GM21515 (cell line): ENCODE results near the gene ABCA2.

Source experiments
- ATAC-seq: cut with Tn5 transposase; IDR thresholded peaks from one replicate; pipeline ENCODE4 v1.9.1; 2021; ENCODE audit not compliant: unreplicated experiment

Gene ABCA2

DNA sequence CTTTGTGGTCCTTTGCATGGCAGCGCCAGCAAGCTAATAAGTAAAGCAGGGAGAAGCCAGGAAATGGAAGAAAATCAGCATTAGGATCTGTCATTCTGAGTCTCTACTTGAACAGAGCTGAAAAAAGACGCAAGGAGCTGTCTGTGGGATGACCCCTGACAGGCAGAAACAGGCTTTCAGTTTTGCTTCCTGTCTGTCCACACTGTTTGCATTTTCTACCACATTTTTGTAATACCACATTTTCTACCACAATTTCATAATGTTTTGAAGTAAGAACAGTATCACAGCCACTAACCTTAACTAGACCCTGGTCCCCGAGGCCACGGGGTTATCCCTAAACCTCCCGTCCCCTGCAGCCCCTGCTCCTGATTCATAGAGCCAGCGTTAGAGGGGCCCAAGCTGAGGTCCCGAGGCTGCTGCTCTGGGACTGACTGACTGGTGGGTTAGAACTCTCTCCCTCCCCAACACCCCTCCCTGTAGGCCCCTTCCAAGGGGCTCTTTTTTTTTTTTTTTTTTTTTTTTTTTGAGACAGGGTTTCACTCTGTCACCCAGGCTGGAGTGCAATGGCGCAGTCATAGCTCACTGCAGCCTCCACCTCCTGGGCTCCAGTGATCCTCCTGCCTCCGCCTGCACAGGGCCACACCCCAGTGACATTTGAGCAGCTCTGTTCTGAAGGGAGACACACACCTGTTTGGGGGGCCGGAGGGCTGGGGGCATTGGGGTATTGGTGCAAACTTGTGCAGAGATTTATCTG, 27.7 kb downstream of the ABCA2 start:
- peak; percentile 69 for ATAC-seq

DNA sequence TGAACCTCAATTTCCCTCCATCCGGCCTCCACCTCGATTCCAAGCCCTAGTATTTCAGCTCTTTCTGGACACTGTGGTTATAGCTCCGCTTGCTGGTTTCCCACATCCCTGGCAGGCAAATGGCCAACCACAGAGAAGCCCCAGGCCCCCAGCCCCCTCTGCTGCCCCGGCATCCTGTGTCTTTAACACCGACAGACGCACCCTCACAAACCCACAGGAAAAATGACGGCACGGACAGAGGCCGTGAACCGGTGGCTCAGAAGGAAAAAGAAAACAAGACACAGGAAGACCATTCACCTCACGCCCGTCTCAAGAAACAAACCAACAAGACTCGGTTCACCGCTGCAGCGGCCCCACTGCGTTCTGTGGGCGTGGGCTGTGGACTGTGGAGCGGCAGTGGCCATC, 30.2 kb downstream of the ABCA2 start:
- ATAC-seq: no peak

GRCh38 chr9:136997371-136997770, 30.7 kb downstream of the ABCA2 start:
- ATAC-seq: no peak

DNA sequence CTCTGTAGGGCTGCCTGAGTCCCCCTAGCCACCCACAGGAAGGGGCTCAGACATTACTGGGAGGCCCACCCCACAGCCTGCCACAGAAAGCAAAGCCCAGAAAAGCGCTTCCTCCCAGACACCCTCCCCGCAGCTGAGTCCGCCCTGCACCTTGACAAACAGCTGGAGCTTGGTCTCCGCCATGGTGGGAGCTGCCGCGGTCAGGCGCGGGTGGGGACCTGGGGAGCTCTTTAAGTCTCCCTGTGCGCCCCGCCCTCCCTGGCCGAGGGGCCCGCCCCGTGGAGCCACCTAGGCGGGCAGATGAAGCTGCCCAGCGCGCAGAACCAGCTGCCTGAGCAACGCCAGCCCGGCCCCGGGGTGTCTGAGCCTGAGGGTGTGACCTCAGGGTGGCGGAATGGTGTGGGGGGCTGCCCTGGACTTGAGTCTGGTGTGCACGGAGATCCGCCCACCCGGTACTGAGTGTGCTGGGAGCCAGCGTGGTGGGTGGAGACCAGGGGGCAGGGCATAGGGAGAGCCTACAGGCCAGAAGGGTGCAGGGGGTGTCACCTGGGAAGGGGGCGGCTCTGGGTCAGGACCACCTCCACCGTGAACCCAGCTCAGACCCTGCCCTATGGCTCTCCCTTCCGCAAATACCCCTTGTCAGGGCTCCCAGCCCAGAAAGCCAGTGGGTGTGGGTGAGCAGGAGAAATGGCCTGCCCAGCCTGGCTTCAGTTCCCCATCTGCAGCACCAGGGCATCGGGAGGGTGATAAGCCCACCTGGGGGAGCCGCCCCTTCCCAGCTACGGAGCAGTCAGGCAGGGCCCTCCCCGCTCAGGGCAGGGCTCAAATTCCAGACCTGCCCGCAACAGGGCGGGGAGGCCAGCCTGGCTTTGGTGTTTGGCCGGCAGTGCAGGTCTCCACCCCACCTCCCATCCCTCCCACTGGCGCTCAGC, 31.4 kb downstream of the ABCA2 start, which contains the start of gene CLIC3:
Gene CLIC3, minus strand, starts transcription at position 208 of the 932 bp plus-strand sequence. Its CDS starts 25 bp downstream, at position 183.
- no peak for ATAC-seq

GRCh38 chr9:136995772-136996311, 32.2 kb downstream of the ABCA2 start:
- no peak for ATAC-seq

DNA sequence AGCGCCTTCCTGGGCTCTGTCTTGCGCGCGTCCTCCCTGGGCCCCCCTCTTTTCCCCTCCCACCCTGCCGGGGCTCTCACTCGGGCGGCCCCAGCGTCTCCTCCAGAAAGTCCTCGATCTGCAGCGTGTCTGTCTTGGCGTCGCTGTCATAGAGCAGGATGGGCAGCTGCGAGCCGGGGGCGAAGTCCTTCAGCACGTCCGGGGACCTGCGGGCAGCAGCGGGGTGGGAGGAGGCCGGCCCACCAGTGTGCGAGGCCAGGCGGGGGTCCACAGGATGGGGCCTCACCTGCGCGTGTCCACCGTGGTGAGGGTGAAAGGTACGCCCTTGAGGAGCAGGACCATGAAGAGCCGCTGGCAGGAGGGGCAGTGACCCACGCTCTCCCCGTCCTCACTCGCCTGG, 32.7 kb downstream of the ABCA2 start:
- ATAC-seq: no peak

- ATAC-seq: no peak
Measured at GRCh38 chr9:136994888-136995230, 33.2 kb downstream of the ABCA2 start.

GRCh38 chr9:136994180-136994887, 33.7 kb downstream of the ABCA2 start:
- ATAC-seq: no peak

DNA sequence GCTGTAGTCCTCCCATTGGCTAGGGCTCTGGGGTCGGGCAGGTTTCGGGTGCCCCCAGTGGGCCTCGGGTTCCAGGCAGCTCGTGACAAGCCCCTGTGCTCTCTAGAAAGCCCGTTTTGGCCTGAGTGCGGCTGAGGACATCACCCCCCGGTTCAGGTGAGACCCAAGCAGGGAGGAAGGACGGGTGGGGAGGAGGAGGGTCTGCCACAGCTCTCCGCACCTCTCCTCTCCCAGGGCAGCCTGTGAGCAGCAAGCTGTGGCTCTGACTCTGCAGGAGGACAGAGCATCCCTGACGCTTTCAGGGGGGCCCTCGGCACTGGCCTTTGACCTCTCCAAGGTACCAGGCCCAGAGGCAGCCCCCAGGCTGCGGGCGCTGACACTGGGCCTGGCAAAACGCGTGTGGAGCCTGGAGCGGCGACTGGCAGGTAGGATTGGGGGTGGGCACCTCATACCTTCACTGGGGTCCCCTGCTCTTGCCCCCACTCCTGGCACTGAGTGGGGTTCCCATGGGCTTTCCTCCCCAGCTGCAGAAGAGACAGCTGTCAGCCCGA, 35.1 kb downstream of the ABCA2 start:
- ATAC-seq: no peak

DNA sequence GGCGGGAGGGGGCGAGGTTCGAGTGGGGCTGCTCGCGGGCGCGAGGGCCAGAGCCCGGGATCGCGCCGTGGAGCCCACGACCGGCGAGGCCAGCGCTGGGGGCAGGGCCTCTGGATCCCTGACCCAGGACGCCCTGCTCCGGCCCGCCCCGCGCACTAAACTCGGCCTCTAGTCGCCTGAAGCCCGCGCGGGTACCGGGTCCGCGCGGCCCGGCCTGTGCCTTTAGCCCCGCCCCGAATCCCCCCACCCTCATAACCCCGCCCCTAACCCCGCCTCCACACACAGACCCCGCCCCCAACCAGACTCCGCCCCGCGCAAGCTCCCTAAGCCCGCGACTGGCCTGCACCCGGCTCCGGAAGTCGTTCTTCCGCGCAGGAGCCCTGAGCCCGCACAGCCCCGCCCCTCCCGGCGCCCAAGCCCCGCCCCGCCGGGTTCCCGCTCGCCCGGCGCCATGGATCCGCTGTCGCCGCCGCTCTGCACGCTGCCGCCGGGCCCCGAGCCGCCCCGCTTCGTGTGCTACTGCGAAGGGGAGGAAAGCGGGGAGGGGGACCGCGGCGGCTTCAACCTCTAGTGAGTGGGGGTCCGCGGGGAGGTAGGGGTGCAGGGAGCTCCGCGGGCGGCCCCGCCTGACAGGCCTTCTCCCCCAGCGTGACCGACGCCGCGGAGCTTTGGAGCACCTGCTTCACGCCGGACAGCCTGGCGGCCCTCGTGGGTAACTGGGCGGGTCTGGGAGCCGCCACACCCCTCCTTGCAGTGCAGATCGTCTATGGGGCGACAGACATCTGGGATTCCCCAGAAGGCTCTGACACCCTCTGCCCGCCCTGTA, 35.8 kb downstream of the ABCA2 start, which contains the start of gene PAXX:
Gene PAXX, plus strand, starts transcription at position 430 of the 826 bp plus-strand sequence. Its CDS starts 22 bp downstream, at position 452.
- peak; percentile 69 for ATAC-seq

GRCh38 chr9:136990242-136990911, 37.7 kb downstream of the ABCA2 start:
- ATAC-seq: no peak

GRCh38 chr9:136988872-136989271, 39.2 kb downstream of the ABCA2 start:
- ATAC-seq: no peak

GRCh38 chr9:136985853-136986252, 42.2 kb downstream of the ABCA2 start:
- no peak for ATAC-seq

GRCh38 chr9:136985027-136985602, 42.9 kb downstream of the ABCA2 start:
- no peak for ATAC-seq

DNA sequence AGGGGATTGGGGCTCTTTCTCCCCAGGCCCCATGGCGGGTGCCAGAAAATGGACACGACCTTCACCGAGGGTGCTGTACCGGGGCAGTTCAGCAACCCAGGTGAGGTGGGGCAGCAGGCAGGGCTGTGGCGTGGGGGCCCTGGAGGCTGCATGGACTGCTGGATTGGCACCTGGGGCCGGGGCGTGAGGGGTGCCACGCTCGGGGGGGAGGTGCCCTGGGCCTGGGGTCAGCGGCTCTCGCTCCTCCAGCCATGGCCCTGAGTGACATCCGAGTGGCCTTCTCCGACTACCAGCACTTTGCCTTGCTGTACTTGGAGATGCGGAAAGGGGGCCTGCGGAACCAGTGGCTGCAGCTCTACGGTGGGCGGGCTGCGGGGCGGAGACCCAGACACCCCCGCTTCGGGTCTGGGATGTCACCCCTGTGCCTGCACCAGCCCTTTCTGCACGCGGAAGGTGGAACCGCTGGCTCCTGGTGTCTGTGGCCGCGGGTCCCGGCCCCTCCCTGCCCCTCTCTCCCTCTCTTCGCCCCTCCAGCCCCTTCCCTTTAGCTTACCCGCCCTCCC, 43.5 kb downstream of the ABCA2 start:
- ATAC-seq: no peak

- ATAC-seq: no peak
Measured at GRCh38 chr9:136983656-136984314, 44.3 kb downstream of the ABCA2 start.

DNA sequence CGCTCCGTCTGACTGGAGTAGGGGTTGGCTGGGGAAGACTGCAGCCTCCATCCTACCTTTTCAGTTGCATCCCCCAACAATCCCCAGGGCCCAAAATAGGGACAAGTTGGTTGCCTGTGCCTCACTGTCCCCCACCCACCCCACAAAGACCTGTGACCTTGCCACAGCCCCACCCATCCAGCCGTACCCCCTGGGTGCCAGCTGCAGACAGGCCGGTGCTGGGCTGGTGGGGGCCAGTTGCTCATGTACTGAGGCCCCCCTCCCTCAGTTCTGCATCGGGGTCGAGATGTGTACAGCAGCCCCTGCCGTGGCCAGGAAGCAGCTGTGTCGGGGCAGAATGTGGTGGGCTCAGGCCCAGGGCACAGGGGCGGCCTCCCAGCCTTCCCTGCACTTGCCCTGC, 44.9 kb downstream of the ABCA2 start:
- ATAC-seq: no peak
